Fibroblast of the aortic adventitia (primary cell): ENCODE data around the gene SPC25. TPM values are rescaled to one million over a fixed set of nuclear protein-coding genes. Genes with fewer than 3 reads are reported as not detected.

ENCODE experiments used
- DNase-seq: peaks from one replicate; pipeline ENCODE4 v3.0.0-alpha.2; 2010; ENCODE audit warnings: low read depth
- H3K4me3 ChIP-seq: 2 replicates; pipeline ENCODE4 v1.5.1; 2011; ENCODE audit warnings: low read depth, mild to moderate bottlenecking, control low read depth, low read length, moderate library complexity
- CTCF ChIP-seq: IDR thresholded peaks from 2 replicates; pipeline ENCODE4 v1.5.1; 2011; ENCODE audit warnings: mild to moderate bottlenecking, low read length, control low read depth, inconsistent platforms; ENCODE audit not compliant: insufficient read depth
- total RNA-seq: library from RNA; depleted of rRNA; stranded (reverse); fragments of >200 nt; gene quantifications from 2 replicates; pipeline ENCODE4 v1.2.3, GENCODE V29; 2012; ENCODE audit warnings: low replicate concordance

Gene SPC25
- total RNA-seq, 1 donor, result 19.3 TPM

- DNase-seq, result no peak
- H3K4me3 ChIP-seq, result no peak overlapping the region
- no peak for TF ChIP-seq CTCF
These were observed 68.7 kb downstream of the SPC25 start for GRCh38 chr2:168821577-168821976.

Other genes with a start within 250 kb of the SPC25 start
- 0.81 TPM in 1 of 2 replicates, not detected in the other for gene NOSTRIN, start 87.8 kb downstream of the SPC25 start, total RNA-seq
- not detected in 2 replicates for gene G6PC2, start 10.9 kb upstream of the SPC25 start, total RNA-seq
- gene ABCB11, start 140.9 kb upstream of the SPC25 start, total RNA-seq, result not detected in 2 replicates
- 0.36 TPM in 1 of 2 replicates, not detected in the other for gene DHRS9, start 179.1 kb upstream of the SPC25 start, total RNA-seq